Activated CD4-positive, alpha-beta T cell treated with anti-CD3 and anti-CD28 coated beads, Interleukin-2, Interleukin-4, amounts not matched to agents 100 ng/mL and 50 ng/mL, durations not matched to agents 16 hours and 8 hours (primary cell): ENCODE measurements around the gene EIF5B.
"Not testable (repeated sequence)": the region's sequence is repeated elsewhere in the genome, so short reads cannot be mapped to it uniquely, and the experiment has no call there.

ENCODE experiments used
- DNase-seq: peaks from one replicate; pipeline ENCODE4 v3.0.0-alpha.2; 2020; ENCODE audit warnings: low spot score

Gene EIF5B

GRCh38 chr2:99365661-99366060 is 28.5 kb downstream of the EIF5B start:
- no peak for DNase-seq

GRCh38 chr2:99368854-99369253 is 31.7 kb downstream of the EIF5B start:
- not testable (repeated sequence) for DNase-seq

GRCh38 chr2:99373144-99373543 is 36.0 kb downstream of the EIF5B start:
- no peak for DNase-seq

- DNase-seq: no peak
Observed at GRCh38 chr2:99374747-99375146, 37.6 kb downstream of the EIF5B start.

- DNase-seq: peak; percentile 38
Observed at GRCh38 chr2:99376254-99376864, 39.2 kb downstream of the EIF5B start.

- peak; percentile 56 for DNase-seq
Observed at GRCh38 chr2:99377879-99378278, 40.7 kb downstream of the EIF5B start.

- peak; percentile 49 for DNase-seq
Observed at GRCh38 chr2:99380376-99381010, 43.3 kb downstream of the EIF5B start.

GRCh38 chr2:99382143-99382542 is 45.0 kb downstream of the EIF5B start:
- no peak for DNase-seq

GRCh38 chr2:99386011-99386410 is 48.8 kb downstream of the EIF5B start:
- no peak for DNase-seq

- DNase-seq: no peak
Observed at GRCh38 chr2:99388892-99389291, 51.7 kb downstream of the EIF5B start.

GRCh38 chr2:99389371-99389770 is 52.2 kb downstream of the EIF5B start:
- no peak for DNase-seq

GRCh38 chr2:99389946-99390345 is 52.8 kb downstream of the EIF5B start:
- no peak for DNase-seq

- no peak for DNase-seq
Observed at GRCh38 chr2:99395589-99396130, 58.5 kb downstream of the EIF5B start.

GRCh38 chr2:99397266-99397920 is 60.2 kb downstream of the EIF5B start:
- no peak for DNase-seq

GRCh38 chr2:99398303-99398702 is 61.1 kb downstream of the EIF5B start:
- DNase-seq: no peak

GRCh38 chr2:99399063-99399462 is 61.9 kb downstream of the EIF5B start:
- DNase-seq: no peak

- DNase-seq: no peak
Observed at GRCh38 chr2:99399795-99400194, 62.6 kb downstream of the EIF5B start.

- DNase-seq: no peak
Observed at GRCh38 chr2:99401841-99402240, 64.7 kb downstream of the EIF5B start.

- no peak for DNase-seq
Observed at GRCh38 chr2:99403084-99403483, 65.9 kb downstream of the EIF5B start.

GRCh38 chr2:99403524-99403923 is 66.3 kb downstream of the EIF5B start:
- DNase-seq: no peak

GRCh38 chr2:99404039-99404796 is 67.0 kb downstream of the EIF5B start:
- no peak for DNase-seq
